H9 (cell line): Measurements from ENCODE around the gene KAZALD1. TPM values are rescaled to one million over a fixed set of nuclear protein-coding genes. Genes with fewer than 3 reads are reported as not detected.

Experiments
- DNase-seq: peaks from one replicate; pipeline ENCODE4 v3.0.0-alpha.2; 2017
- H2AFZ ChIP-seq: one replicate; pipeline ENCODE4 v1.6.1; 2013; ENCODE audit warnings: mild to moderate bottlenecking, low read length, control low read depth, moderate library complexity
- H2AK5ac ChIP-seq: 2 replicates; pipeline ENCODE4 v1.6.1; 2013; ENCODE audit warnings: low read length, control low read depth, mixed read lengths; ENCODE audit not compliant: insufficient read length
- H2BK120ac ChIP-seq: one replicate; pipeline ENCODE4 v1.6.1; 2013; ENCODE audit warnings: low read depth, mild to moderate bottlenecking, low read length, control low read depth, inconsistent platforms; ENCODE audit not compliant: poor library complexity, severe bottlenecking
- H2BK12ac ChIP-seq: 2 replicates; pipeline ENCODE4 v1.6.1; 2013; ENCODE audit warnings: low read length, control low read depth, mixed read lengths, low read depth; ENCODE audit not compliant: insufficient read length
- H2BK15ac ChIP-seq: 2 replicates; pipeline ENCODE4 v1.6.1; 2013; ENCODE audit warnings: low read depth, low read length, control low read depth
- H2BK20ac ChIP-seq: one replicate; pipeline ENCODE4 v1.6.1; 2013; ENCODE audit warnings: low read depth, mild to moderate bottlenecking, low read length, control low read depth, inconsistent platforms; ENCODE audit not compliant: poor library complexity, severe bottlenecking
- H2BK5ac ChIP-seq: 2 replicates; pipeline ENCODE4 v1.6.1; 2013; ENCODE audit warnings: low read length, control low read depth, mixed read lengths; ENCODE audit not compliant: insufficient read length
- H3K14ac ChIP-seq: 2 replicates; pipeline ENCODE4 v1.6.1; 2013; ENCODE audit warnings: low read length, control low read depth; ENCODE audit not compliant: insufficient read depth
- H3K18ac ChIP-seq: 2 replicates; pipeline ENCODE4 v1.6.1; 2013; ENCODE audit warnings: low read depth, mild to moderate bottlenecking, mixed read lengths, low read length, control low read depth; ENCODE audit not compliant: insufficient read length
- H3K23ac ChIP-seq: 2 replicates; pipeline ENCODE4 v1.6.1; 2013; ENCODE audit warnings: low read length, control low read depth, mixed read lengths, low read depth; ENCODE audit not compliant: insufficient read length
- H3K23me2 ChIP-seq: 2 replicates; pipeline ENCODE4 v1.6.1; 2013; ENCODE audit warnings: low read depth, mild to moderate bottlenecking, mixed read lengths, low read length, control low read depth; ENCODE audit not compliant: insufficient read length, poor library complexity, severe bottlenecking
- H3K27ac ChIP-seq: 2 replicates; pipeline ENCODE4 v1.5.1; 2013; ENCODE audit warnings: low read length, control low read depth, mixed read lengths, low read depth; ENCODE audit not compliant: insufficient read length
- H3K27me3 ChIP-seq: 2 replicates; pipeline ENCODE4 v1.6.1; 2013; ENCODE audit warnings: low read length, control low read depth, inconsistent platforms; ENCODE audit not compliant: insufficient read depth
- H3K4ac ChIP-seq: 2 replicates; pipeline ENCODE4 v1.6.1; 2013; ENCODE audit warnings: low read depth, mild to moderate bottlenecking, control low read depth, inconsistent platforms, low read length, moderate library complexity
- H3K4me1 ChIP-seq: 2 replicates; pipeline ENCODE4 v1.6.1; 2013; ENCODE audit warnings: low read length, control low read depth, inconsistent platforms; ENCODE audit not compliant: insufficient read depth
- H3K4me2 ChIP-seq: 2 replicates; pipeline ENCODE4 v1.6.1; 2013; ENCODE audit warnings: low read length, control low read depth, mixed read lengths; ENCODE audit not compliant: insufficient read length, insufficient read depth
- H3K56ac ChIP-seq: 2 replicates; pipeline ENCODE4 v1.6.1; 2013; ENCODE audit warnings: low read depth, mild to moderate bottlenecking, mixed read lengths, low read length, control low read depth; ENCODE audit not compliant: insufficient read length
- H3K79me1 ChIP-seq: 2 replicates; pipeline ENCODE4 v1.6.1; 2013; ENCODE audit warnings: low read depth, mild to moderate bottlenecking, moderate library complexity, low read length, control low read depth, inconsistent platforms; ENCODE audit not compliant: insufficient read depth, poor library complexity, severe bottlenecking
- H3K79me2 ChIP-seq: 2 replicates; pipeline ENCODE4 v1.6.1; 2013; ENCODE audit warnings: low read length, control low read depth, inconsistent platforms; ENCODE audit not compliant: insufficient read depth
- H3K9ac ChIP-seq: 2 replicates; pipeline ENCODE4 v1.6.1; 2013; ENCODE audit warnings: low read length, control low read depth, mixed read lengths; ENCODE audit not compliant: insufficient read length; ENCODE audit errors: extremely low read depth
- H3K9me3 ChIP-seq: one replicate; pipeline ENCODE4 v1.6.1; 2013; ENCODE audit warnings: low read depth, low read length, inconsistent platforms; ENCODE audit not compliant: control insufficient read depth
- H3T11ph ChIP-seq: one replicate; pipeline ENCODE4 v1.6.1; 2013; ENCODE audit warnings: mild to moderate bottlenecking, low read length, control low read depth, inconsistent platforms
- H4K20me1 ChIP-seq: one replicate; pipeline ENCODE4 v1.6.1; 2013; ENCODE audit not compliant: control insufficient read depth, insufficient read length, insufficient read depth
- H4K5ac ChIP-seq: 2 replicates; pipeline ENCODE4 v1.6.1; 2013; ENCODE audit warnings: low read depth, mild to moderate bottlenecking, mixed read lengths, low read length, control low read depth; ENCODE audit not compliant: insufficient read length
- H4K8ac ChIP-seq: replicated peaks from 2 replicates; pipeline ENCODE4 v1.6.1; 2013; ENCODE audit warnings: low read length, control low read depth, mixed read lengths, low read depth; ENCODE audit not compliant: insufficient read length
- H4K91ac ChIP-seq: 2 replicates; pipeline ENCODE4 v1.6.1; 2013; ENCODE audit warnings: low read depth, mild to moderate bottlenecking, moderate library complexity, mixed read lengths, low read length, control low read depth; ENCODE audit not compliant: insufficient read length
- H3K27ac Mint-ChIP-seq, 3 experiments: 2 replicates in 2 of 3; 3 replicates in 1 of 3; pipeline ENCODE4 v1.8.0; 2020 to 2021; ENCODE audit warnings: mixed read lengths in 3 of 3, mild to moderate bottlenecking in 1 of 3, moderate library complexity in 1 of 3
- H3K27me3 Mint-ChIP-seq: 2 replicates; pipeline ENCODE4 v1.8.0; 2021; ENCODE audit warnings: low read depth, mild to moderate bottlenecking, moderate library complexity, mixed read lengths
- H3K36me3 Mint-ChIP-seq, 3 experiments: 2 replicates in 2 of 3; 3 replicates in 1 of 3; pipeline ENCODE4 v1.8.0; 2020 to 2021; ENCODE audit warnings: low read depth in 3 of 3, mixed read lengths in 3 of 3; ENCODE audit not compliant: insufficient read depth in 1 of 3
- H3K4me1 Mint-ChIP-seq, 2 experiments: 2 replicates each; pipeline ENCODE4 v1.8.0; 2020; ENCODE audit warnings: mixed read lengths in 2 of 2
- H3K4me3 Mint-ChIP-seq, 2 experiments: 2 replicates in 1 of 2; 3 replicates in 1 of 2; pipeline ENCODE4 v1.8.0; 2020 to 2021; ENCODE audit warnings: mild to moderate bottlenecking in 2 of 2, mixed read lengths in 2 of 2, moderate library complexity in 1 of 2
- H3K9me3 Mint-ChIP-seq, 2 experiments: 2 replicates in 1 of 2; 3 replicates in 1 of 2; pipeline ENCODE4 v1.8.0; 2020; ENCODE audit warnings: mild to moderate bottlenecking in 2 of 2, mixed read lengths in 2 of 2, moderate library complexity in 1 of 2
- WGBS: extraction: QIAGEN DNeasy Blood & Tissue Kit; methylation state at CpG from one replicate; pipeline ENCODE4 v1.1.7; 2013; ENCODE audit warnings: missing lambda C conversion rate, low lambda C conversion rate, mixed read lengths; ENCODE audit not compliant: insufficient read length; ENCODE audit errors: extremely low coverage; 5-methylcytosine and 5-hydroxymethylcytosine counted together
- total RNA-seq: library from RNA; stranded (reverse); gene quantifications from 2 replicates; pipeline ENCODE4 v1.2.1, GENCODE V29; 2021
- TF ChIP-seq, protein P1 (sequence below): fragments of 200-600 bp; sonication (generic); conservative IDR thresholded peaks from 3 replicates; pipeline ENCODE4 v1.8.0; 2021; ENCODE audit warnings: antibody characterized with exemption, mild to moderate bottlenecking

Gene KAZALD1
- total RNA-seq, 1 experiment from 2014 or later = 2.9 TPM

DNA sequence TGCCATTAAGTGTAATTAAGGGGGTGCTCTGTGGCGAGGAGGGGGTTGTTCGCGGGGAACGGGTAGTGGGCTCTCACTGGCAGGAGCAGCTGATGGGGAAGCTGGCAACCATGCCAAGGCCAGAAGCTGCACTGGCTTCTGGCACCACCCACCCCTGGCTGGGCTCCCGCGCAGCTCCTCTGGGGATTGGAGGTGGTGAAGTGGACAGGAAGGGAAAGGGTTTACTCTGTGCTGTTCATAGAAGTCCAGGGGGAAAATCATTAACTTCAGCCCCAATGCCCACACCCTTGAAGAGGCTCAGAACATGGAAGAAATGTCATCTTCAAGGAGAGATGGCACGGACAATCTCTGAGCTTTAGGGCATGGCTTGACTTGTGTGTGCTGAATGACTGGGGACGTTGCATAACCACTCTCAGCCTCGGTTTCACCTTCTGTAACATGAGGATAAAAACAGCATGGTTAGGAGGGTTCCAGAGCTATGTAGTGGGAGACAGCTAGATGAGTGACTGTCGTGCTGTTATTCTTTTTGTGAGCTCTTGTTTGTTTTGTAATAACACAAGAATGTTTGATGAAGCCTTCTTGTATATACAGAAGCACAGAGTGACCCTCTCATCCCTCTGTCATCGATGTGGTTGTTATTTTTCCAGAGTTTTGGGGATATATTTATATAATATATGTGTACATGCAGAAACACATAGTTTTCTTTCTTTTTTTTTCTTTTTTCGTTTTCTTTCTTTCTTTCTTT lies 29.9 kb downstream of the KAZALD1 start:
- H3K27me3 Mint-ChIP-seq = peaks cover 56% of the 10 kb centered on the region
- no peak overlapping the region for H2AFZ ChIP-seq
- no peak overlapping the region for H3K4me2 ChIP-seq
- no peaks in the 10 kb centered on the region for H3K9me3 ChIP-seq
- no peak overlapping the region for H3T11ph ChIP-seq
- H3K27me3 ChIP-seq = no peaks in the 10 kb centered on the region; the same call in 1 of the 2 replicates
- no peak overlapping the region for H4K5ac ChIP-seq
- no peak overlapping the region for H3K9ac ChIP-seq
- no peaks in the 10 kb centered on the region for H3K23me2 ChIP-seq
- H3K27ac ChIP-seq = no peak overlapping the region
- H2AK5ac ChIP-seq = no peak overlapping the region
- H4K8ac ChIP-seq = no peak overlapping the region
- H2BK20ac ChIP-seq = no peak overlapping the region
- no peak overlapping the region for H3K56ac ChIP-seq
- H2BK120ac ChIP-seq = no peak overlapping the region
- H3K9me3 Mint-ChIP-seq = no peaks in the 10 kb centered on the region
- H3K18ac ChIP-seq = no peak overlapping the region
- no peak overlapping the region for H3K4ac ChIP-seq
- no peaks in the 10 kb centered on the region for H3K36me3 Mint-ChIP-seq
- H3K14ac ChIP-seq = no peak overlapping the region
- no peak overlapping the region for H2BK12ac ChIP-seq
- H3K79me1 ChIP-seq = no peaks in the 10 kb centered on the region
- H2BK5ac ChIP-seq = no peak overlapping the region
- H2BK15ac ChIP-seq = no peak overlapping the region
- no peak overlapping the region for H3K27ac Mint-ChIP-seq
- no peak overlapping the region for H4K91ac ChIP-seq
- H3K23ac ChIP-seq = no peak overlapping the region
- DNase-seq = no peak
- TF ChIP-seq, protein P1, sequence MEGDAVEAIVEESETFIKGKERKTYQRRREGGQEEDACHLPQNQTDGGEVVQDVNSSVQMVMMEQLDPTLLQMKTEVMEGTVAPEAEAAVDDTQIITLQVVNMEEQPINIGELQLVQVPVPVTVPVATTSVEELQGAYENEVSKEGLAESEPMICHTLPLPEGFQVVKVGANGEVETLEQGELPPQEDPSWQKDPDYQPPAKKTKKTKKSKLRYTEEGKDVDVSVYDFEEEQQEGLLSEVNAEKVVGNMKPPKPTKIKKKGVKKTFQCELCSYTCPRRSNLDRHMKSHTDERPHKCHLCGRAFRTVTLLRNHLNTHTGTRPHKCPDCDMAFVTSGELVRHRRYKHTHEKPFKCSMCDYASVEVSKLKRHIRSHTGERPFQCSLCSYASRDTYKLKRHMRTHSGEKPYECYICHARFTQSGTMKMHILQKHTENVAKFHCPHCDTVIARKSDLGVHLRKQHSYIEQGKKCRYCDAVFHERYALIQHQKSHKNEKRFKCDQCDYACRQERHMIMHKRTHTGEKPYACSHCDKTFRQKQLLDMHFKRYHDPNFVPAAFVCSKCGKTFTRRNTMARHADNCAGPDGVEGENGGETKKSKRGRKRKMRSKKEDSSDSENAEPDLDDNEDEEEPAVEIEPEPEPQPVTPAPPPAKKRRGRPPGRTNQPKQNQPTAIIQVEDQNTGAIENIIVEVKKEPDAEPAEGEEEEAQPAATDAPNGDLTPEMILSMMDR = no peak
- H4K20me1 ChIP-seq = no peaks in the 10 kb centered on the region
- H3K4me3 Mint-ChIP-seq = no peak overlapping the region
- no peaks in the 10 kb centered on the region; the same call in 1 of the 2 replicates for H3K4me1 ChIP-seq
- H3K79me2 ChIP-seq = no peaks in the 10 kb centered on the region
- no CpG with 5 or more reads among the region's 12 CpGs for WGBS
- H3K4me1 Mint-ChIP-seq = peaks cover 9 to 20% of the 10 kb centered on the region in 2 experiments
